Upper lobe of left lung (tissue), 6 donors: ENCODE results near the gene THBS2. TPM values are rescaled to one million over a fixed set of nuclear protein-coding genes. Genes with fewer than 3 reads are reported as not detected.

ENCODE experiments used
- ATAC-seq, 2 donors: fragments of 200-7000 bp; cut with Tn5 transposase; one replicate each; pipeline ENCODE4 v1.9.1; 2022; ENCODE audit warnings: mild to moderate bottlenecking in 2 of 2, moderate library complexity in 2 of 2; ENCODE audit not compliant: low FRiP score in 2 of 2
- DNase-seq, 2 donors: peaks; one replicate each; pipeline ENCODE4 v3.0.0-alpha.2; 2019 to 2020
- H3K27ac ChIP-seq, 4 donors: fragments of 200-600 bp; sonication (generic); one replicate each; pipeline ENCODE4 v1.5.1; 2016 to 2019
- H3K27me3 ChIP-seq, 4 donors: fragments of 200-600 bp; sonication (generic); one replicate each; pipeline ENCODE4 v1.5.1; 2017 to 2019
- H3K36me3 ChIP-seq, 4 donors: fragments of 200-600 bp; sonication (generic); one replicate each; pipeline ENCODE4 v1.5.1; 2016 to 2019
- H3K4me1 ChIP-seq, 4 donors: fragments of 200-600 bp; sonication (generic); one replicate each; pipeline ENCODE4 v1.5.1; 2018 to 2019
- H3K4me3 ChIP-seq, 4 donors: fragments of 200-600 bp; sonication (generic); one replicate each; pipeline ENCODE4 v1.5.1; 2017 to 2019; ENCODE audit warnings: mild to moderate bottlenecking in 2 of 4, moderate library complexity in 1 of 4
- H3K9me3 ChIP-seq, 4 donors: fragments of 200-600 bp; sonication (generic); one replicate each; pipeline ENCODE4 v1.5.1; 2018 to 2019
- CTCF ChIP-seq, 6 experiments: fragments of 450-650 bp in 4 of 6; fragments of 200-600 bp in 2 of 6; sonication (generic) in 2 of 6; IDR thresholded peaks; one replicate each; pipeline ENCODE4 v1.5.1; 2016 to 2019; ENCODE audit warnings: antibody characterized with exemption in 6 of 6
- EP300 ChIP-seq, 4 donors: sonication (generic); formaldehyde crosslinking; IDR thresholded peaks; one replicate each; pipeline ENCODE4 v1.5.1; 2017; ENCODE audit warnings: antibody characterized with exemption in 4 of 4, control low read depth in 2 of 4
- POLR2A ChIP-seq, 4 donors: fragments of 450-650 bp; IDR thresholded peaks; one replicate each; pipeline ENCODE4 v1.5.1; 2016 to 2017; ENCODE audit warnings: antibody characterized with exemption in 4 of 4, mild to moderate bottlenecking in 2 of 4
- POLR2AphosphoS5 ChIP-seq, 2 donors: sonication (generic); formaldehyde crosslinking; IDR thresholded peaks; one replicate each; pipeline ENCODE4 v1.5.1; 2017; ENCODE audit warnings: antibody characterized with exemption in 2 of 2
- WGBS, 2 donors: methylation state at CpG; one replicate each; pipeline ENCODE4 v1.1.5; 2017 to 2018; 5-methylcytosine and 5-hydroxymethylcytosine counted together
- total RNA-seq, 6 donors: library from RNA; depleted of rRNA in 4 of 6; stranded (reverse); fragments of >200 nt in 4 of 6; gene quantifications; one replicate each; pipeline versions ENCODE4 v1.1.0 to v1.2.1, GENCODE V29; 2016 to 2021
- donor health status: DM: no; HTN: no; CAD: no; lungs with moderate emphysema.
- donor health status: DM: no; HTN: yes; CAD: no; lungs with severe emphysema.

The THBS2 gene
- total RNA-seq, 6 donors from 2014 or later, result 5.3 to 43.2 (median 17.3) TPM

- H3K4me1 ChIP-seq, result no peaks in the 10 kb centered on the region
- ATAC-seq (peak; percentile 49 to 80), DNase-seq (no peak)
- peaks cover 0 to 9% (median 8%) of the 10 kb centered on the region in 4 donors for H3K9me3 ChIP-seq
- H3K27ac ChIP-seq, result no peak overlapping the region
- TF ChIP-seq CTCF (IDR thresholded peaks at IDR 0.05), result no peak
- TF ChIP-seq POLR2A (IDR thresholded peaks at IDR 0.05), result no peak
- TF ChIP-seq POLR2AphosphoS5 (IDR thresholded peaks at IDR 0.05), result no peak
- no peak for TF ChIP-seq EP300 (IDR thresholded peaks at IDR 0.05)
- WGBS, 2 donors, result 82 to 100% methylated on average over 1 to 5 of the region's 6 CpGs
- H3K4me3 ChIP-seq, result no peak overlapping the region
- H3K27me3 ChIP-seq, result no peaks in the 10 kb centered on the region
- no peaks in the 10 kb centered on the region for H3K36me3 ChIP-seq
Measured at GRCh38 chr6:169205176-169206160, 48.2 kb downstream of the THBS2 start.

GRCh38 chr6:169204167-169204566 is 49.5 kb downstream of the THBS2 start:
- H3K36me3 ChIP-seq, result no peaks in the 10 kb centered on the region
- 69 to 72% methylated on average over 2 of the region's 2 CpGs for WGBS, 2 donors
- TF ChIP-seq CTCF (IDR thresholded peaks at IDR 0.05) (no peak), POLR2AphosphoS5 (IDR thresholded peaks at IDR 0.05) (no peak), POLR2A (IDR thresholded peaks at IDR 0.05) (no peak), EP300 (IDR thresholded peaks at IDR 0.05) (no peak)
- H3K9me3 ChIP-seq, result peaks cover 0 to 9% (median 8%) of the 10 kb centered on the region in 4 donors
- no peak overlapping the region for H3K4me3 ChIP-seq
- DNase-seq, result no peak
- no peak overlapping the region for H3K27ac ChIP-seq
- no peak for ATAC-seq
- H3K4me1 ChIP-seq, result no peaks in the 10 kb centered on the region
- no peaks in the 10 kb centered on the region for H3K27me3 ChIP-seq

- H3K27ac ChIP-seq, result no peak overlapping the region
- H3K36me3 ChIP-seq, result no peaks in the 10 kb centered on the region
- TF ChIP-seq CTCF (IDR thresholded peaks at IDR 0.05) (no peak), EP300 (IDR thresholded peaks at IDR 0.05) (no peak), POLR2AphosphoS5 (IDR thresholded peaks at IDR 0.05) (no peak), POLR2A (IDR thresholded peaks at IDR 0.05) (no peak)
- WGBS, 2 donors, result 85 to 87% methylated on average over 10 to 12 of the region's 12 CpGs
- peaks cover 0 to 3% (median 2%) of the 10 kb centered on the region in 4 donors for H3K9me3 ChIP-seq
- DNase-seq (no peak), ATAC-seq (no peak)
- no peaks in the 10 kb centered on the region for H3K4me1 ChIP-seq
- no peak overlapping the region for H3K4me3 ChIP-seq
- H3K27me3 ChIP-seq, result no peaks in the 10 kb centered on the region
Measured at GRCh38 chr6:169201985-169202384, 51.7 kb downstream of the THBS2 start.

- Histone ChIP-seq H3K4me3 (no peak overlapping the region), H3K27ac (no peak overlapping the region), H3K36me3 (no peaks in the 10 kb centered on the region), H3K27me3 (no peaks in the 10 kb centered on the region), H3K4me1 (no peaks in the 10 kb centered on the region), H3K9me3 (no peaks in the 10 kb centered on the region)
- TF ChIP-seq POLR2AphosphoS5 (IDR thresholded peaks at IDR 0.05) (no peak), CTCF (IDR thresholded peaks at IDR 0.05) (no peak), EP300 (IDR thresholded peaks at IDR 0.05) (no peak), POLR2A (IDR thresholded peaks at IDR 0.05) (no peak)
- 83 to 86% methylated on average over 10 to 11 of the region's 11 CpGs for WGBS, 2 donors
- no peak for ATAC-seq
- no peak for DNase-seq
Measured at GRCh38 chr6:169200893-169201514, 52.6 kb downstream of the THBS2 start.
